ENCODE data around the gene DOCK10.
A peak's percentile ranks its signal among the peaks of the same experiment; 100 is the strongest.

Gene DOCK10

GRCh38 chr2:224833986-224834385 is 208.3 kb downstream of the DOCK10 start:
- ATAC-seq (no peak), DNase-seq (ENCODE audit: low spot score in 2 of 2) (no peak)
- no peaks in the 10 kb centered on the region for H3K9me3 Mint-ChIP-seq
- no peaks in the 10 kb centered on the region for H3K4me1 Mint-ChIP-seq
- H3K36me3 Mint-ChIP-seq = peaks cover 100% of the 10 kb centered on the region
- peak overlapping the region; percentile 24 for H3K27ac Mint-ChIP-seq
- no peak overlapping the region for H3K4me3 Mint-ChIP-seq

- no peaks in the 10 kb centered on the region for H3K9me3 Mint-ChIP-seq
- DNase-seq (ENCODE audit: low spot score in 2 of 2) = no peak
- H3K4me3 Mint-ChIP-seq = no peak overlapping the region
- ATAC-seq = no peak
- H3K36me3 Mint-ChIP-seq = peaks cover 100% of the 10 kb centered on the region
- no peaks in the 10 kb centered on the region for H3K4me1 Mint-ChIP-seq
- H3K27ac Mint-ChIP-seq = peak overlapping the region; percentile 24
These were observed 210.1 kb downstream of the DOCK10 start for GRCh38 chr2:224832207-224832606.

GRCh38 chr2:224831530-224831929 is 210.7 kb downstream of the DOCK10 start:
- no peak for ATAC-seq
- Mint-ChIP-seq H3K4me1 (no peaks in the 10 kb centered on the region), H3K36me3 (peaks cover 100% of the 10 kb centered on the region), H3K4me3 (no peak overlapping the region), H3K27ac (no peak overlapping the region), H3K9me3 (no peaks in the 10 kb centered on the region)
- DNase-seq (ENCODE audit: low spot score in 2 of 2) = no peak

- no peak for DNase-seq (ENCODE audit: low spot score in 2 of 2)
- H3K4me1 Mint-ChIP-seq = no peaks in the 10 kb centered on the region
- H3K27ac Mint-ChIP-seq = peak overlapping the region; percentile 45
- H3K9me3 Mint-ChIP-seq = no peaks in the 10 kb centered on the region
- no peak overlapping the region for H3K4me3 Mint-ChIP-seq
- no peak for ATAC-seq
- H3K36me3 Mint-ChIP-seq = peaks cover 100% of the 10 kb centered on the region
These were observed 221.8 kb downstream of the DOCK10 start for GRCh38 chr2:224820283-224820991.

DNA sequence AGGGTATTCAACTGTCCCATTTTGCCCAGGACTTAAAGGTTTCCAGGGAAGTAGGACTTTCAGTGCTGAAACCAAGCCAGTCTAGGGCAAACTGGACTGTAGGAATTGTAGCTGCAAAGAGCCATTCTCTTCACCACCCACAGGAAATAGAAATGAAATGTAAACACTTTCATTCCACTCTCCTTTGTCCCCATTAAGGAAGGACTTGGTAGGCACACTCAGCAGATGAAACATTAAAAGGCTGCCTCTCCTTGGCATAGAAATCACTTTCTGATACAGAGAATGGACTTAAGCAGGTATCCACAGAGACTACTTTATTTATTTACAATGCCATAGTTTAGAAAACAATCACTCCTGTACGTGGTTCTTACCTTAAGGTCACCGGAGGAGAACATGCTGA is 223.2 kb downstream of the DOCK10 start:
- ATAC-seq (no peak), DNase-seq (ENCODE audit: low spot score in 2 of 2) (no peak)
- peaks cover 100% of the 10 kb centered on the region for H3K36me3 Mint-ChIP-seq
- H3K4me1 Mint-ChIP-seq = no peaks in the 10 kb centered on the region
- H3K27ac Mint-ChIP-seq = no peak overlapping the region
- H3K9me3 Mint-ChIP-seq = no peaks in the 10 kb centered on the region
- H3K4me3 Mint-ChIP-seq = no peak overlapping the region

- H3K4me3 Mint-ChIP-seq = no peak overlapping the region
- H3K36me3 Mint-ChIP-seq = peaks cover 100% of the 10 kb centered on the region
- H3K4me1 Mint-ChIP-seq = no peaks in the 10 kb centered on the region
- ATAC-seq (no peak), DNase-seq (ENCODE audit: low spot score in 2 of 2) (no peak)
- no peak overlapping the region for H3K27ac Mint-ChIP-seq
- H3K9me3 Mint-ChIP-seq = no peaks in the 10 kb centered on the region
These were observed 224.6 kb downstream of the DOCK10 start for GRCh38 chr2:224817676-224818075.

DNA sequence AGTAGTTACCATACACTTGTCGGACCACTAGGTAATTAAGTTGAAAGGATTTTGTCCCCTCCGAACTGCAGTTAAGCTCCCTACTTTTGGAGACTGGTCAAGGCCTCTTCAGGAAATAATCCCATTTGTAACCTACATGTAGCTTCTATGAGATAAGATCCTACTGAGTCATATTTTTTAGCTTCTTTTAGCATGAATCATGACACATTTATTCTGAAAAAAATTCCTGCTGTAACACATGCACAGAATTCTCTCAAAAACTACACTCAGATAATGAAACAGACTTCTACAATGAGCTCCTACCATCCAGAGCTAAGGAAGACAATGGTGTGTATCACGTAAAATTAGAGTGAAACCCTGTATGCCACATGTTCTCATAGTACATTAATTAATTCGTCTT is 225.5 kb downstream of the DOCK10 start:
- ATAC-seq = no peak
- H3K4me3 Mint-ChIP-seq = no peak overlapping the region
- H3K9me3 Mint-ChIP-seq = no peaks in the 10 kb centered on the region
- no peaks in the 10 kb centered on the region for H3K4me1 Mint-ChIP-seq
- peaks cover 100% of the 10 kb centered on the region for H3K36me3 Mint-ChIP-seq
- no peak for DNase-seq (ENCODE audit: low spot score in 2 of 2)
- peak overlapping the region; percentile 32 for H3K27ac Mint-ChIP-seq

DNA sequence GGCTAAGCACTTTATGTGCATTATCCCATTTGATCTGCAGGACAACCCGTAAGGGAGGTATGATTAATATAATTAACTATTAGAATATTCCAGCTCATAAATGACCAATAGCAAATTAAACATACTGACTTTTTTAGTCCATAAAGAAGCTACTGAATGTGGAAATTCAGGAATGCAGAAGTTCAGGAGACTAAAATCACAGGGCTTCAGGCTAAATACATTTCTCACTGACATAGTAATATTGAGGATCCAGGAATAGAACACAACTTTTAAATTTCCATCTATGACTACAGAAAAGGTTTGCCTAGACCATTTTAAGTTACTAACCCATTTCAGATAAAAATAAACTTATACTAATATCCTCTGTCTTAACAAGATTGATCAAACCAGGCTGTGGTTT is 228.7 kb downstream of the DOCK10 start:
- H3K4me3 Mint-ChIP-seq = no peak overlapping the region
- ATAC-seq (no peak), DNase-seq (ENCODE audit: low spot score in 2 of 2) (no peak)
- H3K9me3 Mint-ChIP-seq = no peaks in the 10 kb centered on the region
- no peak overlapping the region for H3K27ac Mint-ChIP-seq
- peaks cover 83% of the 10 kb centered on the region for H3K36me3 Mint-ChIP-seq
- no peaks in the 10 kb centered on the region for H3K4me1 Mint-ChIP-seq

DNA sequence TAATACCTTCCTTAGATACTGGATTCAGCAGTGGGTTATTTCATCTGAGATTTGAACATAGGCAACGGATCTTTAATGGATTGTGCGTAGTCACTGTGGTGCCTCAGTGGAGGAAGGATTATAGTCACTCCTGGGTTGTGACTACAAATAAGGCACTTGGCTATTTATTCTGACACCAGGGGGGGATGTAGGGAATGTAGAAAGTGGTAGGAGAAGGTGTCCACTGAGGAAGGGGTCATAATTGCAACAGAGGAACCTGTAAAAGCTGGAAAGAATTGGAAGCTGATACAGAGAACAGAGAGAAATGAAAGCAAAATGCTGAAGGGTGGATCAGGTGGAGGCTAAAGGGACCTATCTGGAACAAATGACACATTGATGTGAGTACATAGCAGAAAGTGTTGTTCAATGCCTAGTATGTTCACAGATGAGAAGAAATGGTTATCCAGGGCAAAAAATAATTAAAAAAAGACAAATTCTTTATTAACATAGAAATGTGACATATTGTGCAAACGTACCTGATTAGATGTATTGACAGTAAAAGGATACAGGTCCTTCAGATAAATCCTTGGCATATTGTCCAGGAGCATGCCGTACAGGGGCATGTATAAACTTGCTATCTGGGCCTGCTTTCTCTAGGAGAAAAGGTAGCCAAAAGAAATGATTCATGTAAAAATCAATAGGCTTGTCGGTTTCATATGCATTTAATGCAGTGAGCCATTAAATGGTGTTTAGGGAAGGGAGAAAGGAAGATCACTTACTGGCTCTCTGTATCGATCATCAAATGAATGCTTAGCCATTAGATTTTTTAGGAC is 234.9 kb downstream of the DOCK10 start:
- H3K9me3 Mint-ChIP-seq = no peaks in the 10 kb centered on the region
- DNase-seq (ENCODE audit: low spot score in 2 of 2) (no peak), ATAC-seq (no peak)
- no peak overlapping the region for H3K4me3 Mint-ChIP-seq
- peaks cover 83% of the 10 kb centered on the region for H3K36me3 Mint-ChIP-seq
- peak overlapping the region; percentile 85 for H3K27ac Mint-ChIP-seq
- no peaks in the 10 kb centered on the region for H3K4me1 Mint-ChIP-seq

GRCh38 chr2:224803930-224804329 is 238.3 kb downstream of the DOCK10 start:
- ATAC-seq = no peak
- peak overlapping the region; percentile 10 for H3K27ac Mint-ChIP-seq
- no peaks in the 10 kb centered on the region for H3K4me1 Mint-ChIP-seq
- H3K9me3 Mint-ChIP-seq = no peaks in the 10 kb centered on the region
- no peak overlapping the region for H3K4me3 Mint-ChIP-seq
- DNase-seq (ENCODE audit: low spot score in 2 of 2) = no peak
- H3K36me3 Mint-ChIP-seq = peaks cover 100% of the 10 kb centered on the region

DNA sequence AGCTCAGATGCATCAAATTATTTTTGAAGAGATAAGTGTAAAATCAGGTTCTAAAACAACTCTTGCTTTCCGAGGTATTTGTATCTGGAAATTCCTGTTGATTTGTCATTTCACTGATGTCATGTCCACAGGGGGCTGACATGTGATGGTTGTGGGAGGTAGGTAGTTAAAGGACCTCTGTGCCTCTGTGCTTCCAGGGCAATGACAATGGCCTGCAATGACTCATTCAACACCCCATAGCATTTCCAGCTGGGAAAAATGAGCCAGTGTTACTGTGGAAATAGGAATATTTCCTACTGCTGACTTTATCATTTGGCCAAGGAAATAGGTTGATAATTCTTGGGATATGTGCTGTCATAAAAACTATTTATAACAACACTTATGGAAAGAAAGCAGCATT is 239.9 kb downstream of the DOCK10 start:
- DNase-seq (ENCODE audit: low spot score in 2 of 2) (no peak), ATAC-seq (no peak)
- Mint-ChIP-seq H3K9me3 (no peaks in the 10 kb centered on the region), H3K27ac (peak overlapping the region; percentile 60), H3K4me3 (no peak overlapping the region), H3K36me3 (peaks cover 100% of the 10 kb centered on the region), H3K4me1 (no peaks in the 10 kb centered on the region)

DNA sequence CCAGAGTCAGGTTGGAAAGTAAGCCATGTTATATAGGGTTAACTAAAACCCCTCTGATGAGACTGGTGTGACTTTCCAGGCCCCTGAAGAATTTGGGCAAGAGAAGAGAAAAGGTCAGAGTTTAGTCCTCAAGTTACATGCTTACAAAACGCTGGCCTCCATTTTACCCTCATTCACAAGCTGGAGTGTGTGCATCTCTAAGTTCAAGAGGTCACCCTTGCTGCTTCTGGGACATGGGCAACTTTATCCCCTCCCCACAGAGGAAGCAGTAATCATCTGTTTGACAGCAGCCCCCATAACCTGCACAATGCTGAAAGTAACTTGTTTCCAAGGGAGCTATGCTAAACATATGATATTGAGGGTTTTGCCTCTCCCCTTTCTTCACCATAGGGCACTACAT is 240.9 kb downstream of the DOCK10 start:
- Mint-ChIP-seq H3K4me3 (no peak overlapping the region), H3K4me1 (no peaks in the 10 kb centered on the region), H3K27ac (peak overlapping the region; percentile 60), H3K36me3 (peaks cover 100% of the 10 kb centered on the region), H3K9me3 (no peaks in the 10 kb centered on the region)
- DNase-seq (ENCODE audit: low spot score in 2 of 2) = no peak
- no peak for ATAC-seq

GRCh38 chr2:224799691-224800090 is 242.6 kb downstream of the DOCK10 start:
- Mint-ChIP-seq H3K27ac (no peak overlapping the region), H3K9me3 (no peaks in the 10 kb centered on the region), H3K36me3 (peaks cover 100% of the 10 kb centered on the region), H3K4me1 (no peaks in the 10 kb centered on the region), H3K4me3 (no peak overlapping the region)
- ATAC-seq (no peak), DNase-seq (ENCODE audit: low spot score in 2 of 2) (no peak)

DNA sequence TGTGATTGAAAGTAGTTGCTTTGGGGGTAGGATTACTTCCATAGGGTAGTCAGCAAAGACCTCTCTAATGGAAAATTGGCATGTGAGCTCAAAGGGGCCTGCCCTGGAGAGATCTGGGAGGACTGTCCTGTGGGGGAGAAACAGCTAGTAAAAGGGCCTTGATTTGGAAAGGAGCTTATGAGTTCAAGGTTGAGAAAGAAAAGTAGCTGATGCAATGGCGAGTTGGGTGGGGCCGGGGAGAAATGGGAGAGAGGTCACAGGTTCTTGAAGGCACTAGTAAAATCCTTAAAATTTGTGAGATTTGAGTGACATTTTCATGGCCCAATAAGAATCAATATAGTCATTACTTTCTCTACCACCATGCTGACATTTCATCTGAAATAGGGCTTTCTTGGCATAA is 244.1 kb downstream of the DOCK10 start:
- no peak for DNase-seq (ENCODE audit: low spot score in 2 of 2)
- Mint-ChIP-seq H3K4me3 (no peak overlapping the region), H3K4me1 (no peaks in the 10 kb centered on the region), H3K36me3 (peaks cover 100% of the 10 kb centered on the region), H3K9me3 (no peaks in the 10 kb centered on the region), H3K27ac (peak overlapping the region; percentile 71)
- no peak for ATAC-seq

DNA sequence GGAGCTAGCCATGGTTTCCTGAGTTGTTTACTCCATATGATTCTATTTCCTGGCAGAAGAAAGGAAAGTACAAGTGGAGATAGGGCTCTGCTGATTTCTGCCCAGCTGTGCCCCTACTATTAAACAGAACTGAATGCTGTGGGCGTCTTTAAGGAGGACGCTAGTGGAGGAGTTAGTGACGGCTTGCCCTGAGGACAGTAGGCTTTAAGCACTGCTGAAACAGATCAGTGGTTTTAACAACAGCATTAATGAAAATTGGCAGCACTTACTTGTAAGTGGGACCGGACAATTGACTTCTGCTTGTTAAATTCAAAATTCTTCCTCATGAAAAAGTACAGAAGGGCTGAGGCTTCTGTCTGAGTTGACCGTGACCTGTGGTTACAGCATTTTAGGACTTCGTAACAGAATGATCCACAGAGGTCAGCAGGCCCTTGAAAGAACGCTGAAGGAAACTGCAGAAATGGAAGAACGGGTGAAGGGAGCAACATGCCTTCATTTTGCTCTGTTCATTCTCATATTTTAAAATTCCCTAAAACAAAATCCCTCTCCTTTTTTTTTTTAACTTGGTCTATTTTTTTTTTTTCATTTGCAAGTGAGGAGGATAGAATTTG is 245.5 kb downstream of the DOCK10 start:
- Mint-ChIP-seq H3K36me3 (peaks cover 100% of the 10 kb centered on the region), H3K4me1 (no peaks in the 10 kb centered on the region), H3K4me3 (no peak overlapping the region), H3K9me3 (no peaks in the 10 kb centered on the region), H3K27ac (no peak overlapping the region)
- ATAC-seq (no peak), DNase-seq (ENCODE audit: low spot score in 2 of 2) (no peak)

DNA sequence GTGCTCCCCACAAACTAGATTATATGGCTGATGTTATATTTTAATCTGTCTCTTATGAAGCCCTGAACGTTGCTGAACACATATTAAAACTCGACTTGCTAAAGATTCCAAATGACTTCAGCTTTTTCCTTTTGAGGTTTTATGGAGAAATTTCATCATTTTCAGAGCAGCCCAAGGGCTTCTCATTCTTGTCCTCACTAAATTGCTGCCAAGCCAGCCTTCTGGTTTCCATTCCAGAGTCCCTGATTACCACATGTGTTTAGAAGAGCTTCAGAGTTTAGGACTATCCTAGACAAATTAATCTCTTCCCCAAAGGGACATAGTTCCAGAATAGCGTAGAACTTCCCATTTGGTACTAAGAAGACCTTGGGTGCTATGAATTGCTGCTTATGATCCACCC is 248.3 kb downstream of the DOCK10 start:
- no peak for DNase-seq (ENCODE audit: low spot score in 2 of 2)
- ATAC-seq = no peak
- peak overlapping the region; percentile 17 for H3K27ac Mint-ChIP-seq
- H3K9me3 Mint-ChIP-seq = no peaks in the 10 kb centered on the region
- no peak overlapping the region for H3K4me3 Mint-ChIP-seq
- no peaks in the 10 kb centered on the region for H3K4me1 Mint-ChIP-seq
- H3K36me3 Mint-ChIP-seq = peaks cover 99% of the 10 kb centered on the region

Measured in stimulated activated effector memory CD8-positive, alpha-beta T cell treated with anti-CD3 and anti-CD28 coated beads, Interleukin-12 subunit alpha, Interleukin-12 subunit beta, amount 100 ng/mL, for 72 hours (primary cell).